Pons (tissue), 1 donor: ENCODE data around the gene SHB.
"Not testable (repeated sequence)": the region's sequence is repeated elsewhere in the genome, so short reads cannot be mapped to it uniquely, and the experiment has no call there.

Experiments used
- DNase-seq: peaks from one replicate; pipeline ENCODE4 v3.0.0-alpha.2; 2016; ENCODE audit warnings: low spot score

The SHB gene

GRCh38 chr9:37902796-37903646, 166.0 kb downstream of the SHB start:
- peak; percentile 24 for DNase-seq

- DNase-seq: no peak
These were observed 166.9 kb downstream of the SHB start for GRCh38 chr9:37902131-37902530.

- DNase-seq: no peak
These were observed 170.0 kb downstream of the SHB start for GRCh38 chr9:37899041-37899440.

- no peak for DNase-seq
These were observed 171.4 kb downstream of the SHB start for GRCh38 chr9:37897665-37898064.

GRCh38 chr9:37892063-37892462, 177.0 kb downstream of the SHB start:
- DNase-seq: no peak

GRCh38 chr9:37891042-37891441, 178.0 kb downstream of the SHB start:
- DNase-seq: not testable (repeated sequence)

- no peak for DNase-seq
These were observed 179.5 kb downstream of the SHB start for GRCh38 chr9:37889536-37889935.

- not testable (repeated sequence) for DNase-seq
These were observed 180.9 kb downstream of the SHB start for GRCh38 chr9:37887977-37888583.

- DNase-seq: no peak
These were observed 188.0 kb downstream of the SHB start for GRCh38 chr9:37880916-37881479.

GRCh38 chr9:37876376-37876775, 192.7 kb downstream of the SHB start:
- DNase-seq: no peak

- DNase-seq: no peak
These were observed 195.1 kb downstream of the SHB start for GRCh38 chr9:37873955-37874354.

- DNase-seq: no peak
These were observed 198.2 kb downstream of the SHB start for GRCh38 chr9:37870799-37871176.

- DNase-seq: no peak
These were observed 198.8 kb downstream of the SHB start for GRCh38 chr9:37870081-37870798.
